H9 (cell line): ENCODE data around the gene FPR1. TPM values are rescaled to one million over a fixed set of nuclear protein-coding genes. Genes with fewer than 3 reads are reported as not detected.

Experiments
- DNase-seq: peaks from one replicate; pipeline ENCODE4 v3.0.0-alpha.2; 2017
- H2AFZ ChIP-seq: one replicate; pipeline ENCODE4 v1.6.1; 2013; ENCODE audit warnings: mild to moderate bottlenecking, low read length, control low read depth, moderate library complexity
- H2AK5ac ChIP-seq: 2 replicates; pipeline ENCODE4 v1.6.1; 2013; ENCODE audit warnings: low read length, control low read depth, mixed read lengths; ENCODE audit not compliant: insufficient read length
- H2BK120ac ChIP-seq: one replicate; pipeline ENCODE4 v1.6.1; 2013; ENCODE audit warnings: low read depth, mild to moderate bottlenecking, low read length, control low read depth, inconsistent platforms; ENCODE audit not compliant: poor library complexity, severe bottlenecking
- H2BK12ac ChIP-seq: 2 replicates; pipeline ENCODE4 v1.6.1; 2013; ENCODE audit warnings: low read length, control low read depth, mixed read lengths, low read depth; ENCODE audit not compliant: insufficient read length
- H2BK15ac ChIP-seq: 2 replicates; pipeline ENCODE4 v1.6.1; 2013; ENCODE audit warnings: low read depth, low read length, control low read depth
- H2BK20ac ChIP-seq: one replicate; pipeline ENCODE4 v1.6.1; 2013; ENCODE audit warnings: low read depth, mild to moderate bottlenecking, low read length, control low read depth, inconsistent platforms; ENCODE audit not compliant: poor library complexity, severe bottlenecking
- H2BK5ac ChIP-seq: 2 replicates; pipeline ENCODE4 v1.6.1; 2013; ENCODE audit warnings: low read length, control low read depth, mixed read lengths; ENCODE audit not compliant: insufficient read length
- H3K14ac ChIP-seq: 2 replicates; pipeline ENCODE4 v1.6.1; 2013; ENCODE audit warnings: low read length, control low read depth; ENCODE audit not compliant: insufficient read depth
- H3K18ac ChIP-seq: 2 replicates; pipeline ENCODE4 v1.6.1; 2013; ENCODE audit warnings: low read depth, mild to moderate bottlenecking, mixed read lengths, low read length, control low read depth; ENCODE audit not compliant: insufficient read length
- H3K23ac ChIP-seq: 2 replicates; pipeline ENCODE4 v1.6.1; 2013; ENCODE audit warnings: low read length, control low read depth, mixed read lengths, low read depth; ENCODE audit not compliant: insufficient read length
- H3K23me2 ChIP-seq: 2 replicates; pipeline ENCODE4 v1.6.1; 2013; ENCODE audit warnings: low read depth, mild to moderate bottlenecking, mixed read lengths, low read length, control low read depth; ENCODE audit not compliant: insufficient read length, poor library complexity, severe bottlenecking
- H3K27ac ChIP-seq: 2 replicates; pipeline ENCODE4 v1.5.1; 2013; ENCODE audit warnings: low read length, control low read depth, mixed read lengths, low read depth; ENCODE audit not compliant: insufficient read length
- H3K27me3 ChIP-seq: 2 replicates; pipeline ENCODE4 v1.6.1; 2013; ENCODE audit warnings: low read length, control low read depth, inconsistent platforms; ENCODE audit not compliant: insufficient read depth
- H3K4ac ChIP-seq: 2 replicates; pipeline ENCODE4 v1.6.1; 2013; ENCODE audit warnings: low read depth, mild to moderate bottlenecking, control low read depth, inconsistent platforms, low read length, moderate library complexity
- H3K4me1 ChIP-seq: 2 replicates; pipeline ENCODE4 v1.6.1; 2013; ENCODE audit warnings: low read length, control low read depth, inconsistent platforms; ENCODE audit not compliant: insufficient read depth
- H3K4me2 ChIP-seq: 2 replicates; pipeline ENCODE4 v1.6.1; 2013; ENCODE audit warnings: low read length, control low read depth, mixed read lengths; ENCODE audit not compliant: insufficient read length, insufficient read depth
- H3K56ac ChIP-seq: 2 replicates; pipeline ENCODE4 v1.6.1; 2013; ENCODE audit warnings: low read depth, mild to moderate bottlenecking, mixed read lengths, low read length, control low read depth; ENCODE audit not compliant: insufficient read length
- H3K79me1 ChIP-seq: 2 replicates; pipeline ENCODE4 v1.6.1; 2013; ENCODE audit warnings: low read depth, mild to moderate bottlenecking, moderate library complexity, low read length, control low read depth, inconsistent platforms; ENCODE audit not compliant: insufficient read depth, poor library complexity, severe bottlenecking
- H3K79me2 ChIP-seq: 2 replicates; pipeline ENCODE4 v1.6.1; 2013; ENCODE audit warnings: low read length, control low read depth, inconsistent platforms; ENCODE audit not compliant: insufficient read depth
- H3K9ac ChIP-seq: 2 replicates; pipeline ENCODE4 v1.6.1; 2013; ENCODE audit warnings: low read length, control low read depth, mixed read lengths; ENCODE audit not compliant: insufficient read length; ENCODE audit errors: extremely low read depth
- H3K9me3 ChIP-seq: one replicate; pipeline ENCODE4 v1.6.1; 2013; ENCODE audit warnings: low read depth, low read length, inconsistent platforms; ENCODE audit not compliant: control insufficient read depth
- H3T11ph ChIP-seq: one replicate; pipeline ENCODE4 v1.6.1; 2013; ENCODE audit warnings: mild to moderate bottlenecking, low read length, control low read depth, inconsistent platforms
- H4K20me1 ChIP-seq: one replicate; pipeline ENCODE4 v1.6.1; 2013; ENCODE audit not compliant: control insufficient read depth, insufficient read length, insufficient read depth
- H4K5ac ChIP-seq: 2 replicates; pipeline ENCODE4 v1.6.1; 2013; ENCODE audit warnings: low read depth, mild to moderate bottlenecking, mixed read lengths, low read length, control low read depth; ENCODE audit not compliant: insufficient read length
- H4K8ac ChIP-seq: replicated peaks from 2 replicates; pipeline ENCODE4 v1.6.1; 2013; ENCODE audit warnings: low read length, control low read depth, mixed read lengths, low read depth; ENCODE audit not compliant: insufficient read length
- H4K91ac ChIP-seq: 2 replicates; pipeline ENCODE4 v1.6.1; 2013; ENCODE audit warnings: low read depth, mild to moderate bottlenecking, moderate library complexity, mixed read lengths, low read length, control low read depth; ENCODE audit not compliant: insufficient read length
- H3K27ac Mint-ChIP-seq, 3 experiments: 2 replicates in 2 of 3; 3 replicates in 1 of 3; pipeline ENCODE4 v1.8.0; 2020 to 2021; ENCODE audit warnings: mixed read lengths in 3 of 3, mild to moderate bottlenecking in 1 of 3, moderate library complexity in 1 of 3
- H3K27me3 Mint-ChIP-seq: 2 replicates; pipeline ENCODE4 v1.8.0; 2021; ENCODE audit warnings: low read depth, mild to moderate bottlenecking, moderate library complexity, mixed read lengths
- H3K36me3 Mint-ChIP-seq, 3 experiments: 2 replicates in 2 of 3; 3 replicates in 1 of 3; pipeline ENCODE4 v1.8.0; 2020 to 2021; ENCODE audit warnings: low read depth in 3 of 3, mixed read lengths in 3 of 3; ENCODE audit not compliant: insufficient read depth in 1 of 3
- H3K4me1 Mint-ChIP-seq, 2 experiments: 2 replicates each; pipeline ENCODE4 v1.8.0; 2020; ENCODE audit warnings: mixed read lengths in 2 of 2
- H3K4me3 Mint-ChIP-seq, 2 experiments: 2 replicates in 1 of 2; 3 replicates in 1 of 2; pipeline ENCODE4 v1.8.0; 2020 to 2021; ENCODE audit warnings: mild to moderate bottlenecking in 2 of 2, mixed read lengths in 2 of 2, moderate library complexity in 1 of 2
- H3K9me3 Mint-ChIP-seq, 2 experiments: 2 replicates in 1 of 2; 3 replicates in 1 of 2; pipeline ENCODE4 v1.8.0; 2020; ENCODE audit warnings: mild to moderate bottlenecking in 2 of 2, mixed read lengths in 2 of 2, moderate library complexity in 1 of 2
- CTCF ChIP-seq: fragments of 200-600 bp; sonication (generic); conservative IDR thresholded peaks from 3 replicates; pipeline ENCODE4 v1.8.0; 2021; ENCODE audit warnings: antibody characterized with exemption, mild to moderate bottlenecking
- WGBS: extraction: QIAGEN DNeasy Blood & Tissue Kit; methylation state at CpG from one replicate; pipeline ENCODE4 v1.1.7; 2013; ENCODE audit warnings: missing lambda C conversion rate, low lambda C conversion rate, mixed read lengths; ENCODE audit not compliant: insufficient read length; ENCODE audit errors: extremely low coverage; 5-methylcytosine and 5-hydroxymethylcytosine counted together
- total RNA-seq: library from RNA; stranded (reverse); gene quantifications from 2 replicates; pipeline ENCODE4 v1.2.1, GENCODE V29; 2021

The FPR1 gene
- total RNA-seq, 1 experiment from 2014 or later = not detected

GRCh38 chr19:51750400-51751094, 1.1 kb downstream of the FPR1 start:
- H4K8ac ChIP-seq = no peak overlapping the region
- no peak overlapping the region for H4K5ac ChIP-seq
- H2BK15ac ChIP-seq = no peak overlapping the region
- H2BK5ac ChIP-seq = no peak overlapping the region
- H2AFZ ChIP-seq = no peak overlapping the region
- no peaks in the 10 kb centered on the region for H3K27me3 ChIP-seq
- H3K27me3 Mint-ChIP-seq = peaks cover 17% of the 10 kb centered on the region
- H3K4me1 ChIP-seq = no peaks in the 10 kb centered on the region
- no peak overlapping the region for H3K4me3 Mint-ChIP-seq
- no peak overlapping the region for H3K18ac ChIP-seq
- no peaks in the 10 kb centered on the region for H3K79me2 ChIP-seq
- H2BK120ac ChIP-seq = no peak overlapping the region
- no peak overlapping the region for H3T11ph ChIP-seq
- H3K27ac ChIP-seq = no peak overlapping the region
- no peak overlapping the region for H4K91ac ChIP-seq
- H3K9ac ChIP-seq = no peak overlapping the region
- no peaks in the 10 kb centered on the region for H3K4me1 Mint-ChIP-seq
- peaks cover 0 to 2% (median 0%) of the 10 kb centered on the region in 3 experiments; a peak in 1 of 7 replicates for H3K36me3 Mint-ChIP-seq
- no peak overlapping the region for H3K4me2 ChIP-seq
- no peak overlapping the region for H3K14ac ChIP-seq
- H3K79me1 ChIP-seq = no peaks in the 10 kb centered on the region
- no peaks in the 10 kb centered on the region for H3K9me3 ChIP-seq
- H3K9me3 Mint-ChIP-seq = peaks cover 37 to 89% of the 10 kb centered on the region in 2 experiments
- H3K23me2 ChIP-seq = no peaks in the 10 kb centered on the region
- H3K56ac ChIP-seq = no peak overlapping the region
- no peaks in the 10 kb centered on the region for H4K20me1 ChIP-seq
- H2BK12ac ChIP-seq = no peak overlapping the region
- no peak for TF ChIP-seq CTCF
- H2BK20ac ChIP-seq = no peak overlapping the region
- no peak overlapping the region for H3K4ac ChIP-seq
- H3K27ac Mint-ChIP-seq = no peak overlapping the region
- no peak for DNase-seq
- no peak overlapping the region for H2AK5ac ChIP-seq
- no peak overlapping the region for H3K23ac ChIP-seq
- no CpG with 5 or more reads among the region's 7 CpGs for WGBS
